ENCODE data around the gene AKT2. TPM values are rescaled to one million over a fixed set of nuclear protein-coding genes. Genes with fewer than 3 reads are reported as not detected.

The AKT2 gene
- polyA plus RNA-seq, 2 donors: 51.9 to 56.0 TPM

DNA sequence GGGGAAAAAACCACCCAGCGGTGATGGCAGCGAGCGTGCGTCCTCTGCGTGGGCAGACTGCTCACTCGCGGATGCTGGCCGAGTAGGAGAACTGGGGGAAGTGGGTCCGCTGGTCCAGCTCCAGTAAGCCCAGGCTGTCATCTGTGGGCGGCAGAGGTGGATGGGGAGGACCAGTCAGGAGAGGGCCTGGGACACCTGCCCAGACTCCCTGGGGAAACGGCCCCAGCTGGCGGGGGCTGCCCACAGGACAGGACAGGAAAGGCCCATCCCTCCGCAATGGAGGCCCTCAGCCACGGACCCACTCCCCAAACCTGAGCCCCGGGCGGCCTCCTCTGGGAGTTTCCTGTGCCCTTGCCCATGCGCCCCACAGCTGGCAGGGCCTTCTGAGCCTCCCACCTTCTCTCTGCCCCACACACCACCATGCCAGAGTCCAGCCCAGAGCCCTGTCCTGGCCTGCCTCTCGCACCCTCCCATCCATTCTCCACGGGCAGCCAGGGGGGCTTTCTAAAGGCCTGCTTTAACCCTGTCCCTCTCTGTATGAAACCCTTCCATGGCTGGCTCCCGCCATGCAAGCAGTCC, 51.2 kb downstream of the AKT2 start:
- peaks cover 9 to 51% of the 10 kb centered on the region in 2 donors for H3K36me3 ChIP-seq (ENCODE audit: control insufficient read depth in 2 of 2, insufficient read depth in 2 of 2, low read length in 1 of 2)
- no peaks in the 10 kb centered on the region for H3K9me3 ChIP-seq (ENCODE audit: control insufficient read depth in 2 of 2, insufficient read depth in 1 of 2, low read depth in 1 of 2, low read length in 1 of 2)
- H3K4me1 ChIP-seq (ENCODE audit: control insufficient read depth in 2 of 2, insufficient read depth in 2 of 2, low read length in 1 of 2): no peaks in the 10 kb centered on the region
- 92 to 93% methylated on average over 19 to 20 of the region's 20 CpGs for WGBS, 2 donors
- no peak overlapping the region for H3K27ac ChIP-seq (ENCODE audit: low read depth in 2 of 2, low read length in 1 of 2)
- no peak overlapping the region for H3K4me3 ChIP-seq (ENCODE audit: low read depth in 1 of 2, low read length in 2 of 2)
- H3K27me3 ChIP-seq (ENCODE audit: control insufficient read depth in 1 of 2, insufficient read depth in 2 of 2, low read length in 2 of 2): no peaks in the 10 kb centered on the region

DNA sequence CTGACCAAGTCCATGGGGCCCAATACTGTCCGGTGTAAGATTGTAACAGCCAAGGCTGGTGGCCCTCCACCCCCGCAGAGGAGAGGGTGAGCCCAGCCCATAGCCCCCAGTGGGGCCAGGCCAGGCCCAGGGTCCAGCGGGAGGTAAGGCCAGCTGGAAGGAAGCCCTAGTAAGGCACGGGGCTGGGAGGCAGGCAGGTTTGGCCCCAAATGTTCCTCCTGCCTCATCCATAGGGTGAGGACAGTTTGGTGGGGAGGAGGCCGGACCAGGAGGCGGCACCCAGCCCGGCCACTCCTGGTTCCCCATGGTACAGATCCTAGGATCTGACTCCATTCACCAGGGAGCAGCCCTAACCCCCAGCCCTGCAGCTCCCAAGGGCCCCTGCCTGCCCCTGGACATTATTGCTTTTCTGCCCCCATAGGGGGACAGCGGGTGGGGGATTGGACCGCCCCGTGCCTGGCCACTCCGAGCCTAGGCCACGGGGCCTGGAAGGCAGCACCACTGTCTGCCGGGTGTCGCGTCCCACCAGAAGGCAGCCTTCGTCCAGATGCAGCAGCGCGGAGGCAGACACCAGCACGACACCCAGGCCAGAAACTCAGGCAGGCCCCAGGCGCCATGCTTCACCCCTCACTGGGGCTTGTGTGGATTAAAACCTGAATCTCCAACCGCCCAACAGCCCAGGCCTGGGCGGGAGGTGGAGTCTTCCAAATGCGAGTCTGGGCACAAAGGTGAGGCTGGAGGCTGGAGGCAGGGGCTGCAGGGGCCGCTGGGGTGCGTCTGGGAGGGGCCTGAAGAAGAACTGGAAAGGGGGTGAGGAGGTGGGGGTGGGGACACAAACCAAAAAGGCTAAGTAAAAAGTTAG, 52.0 kb downstream of the AKT2 start:
- Histone ChIP-seq H3K4me1 (ENCODE audit: control insufficient read depth in 2 of 2, insufficient read depth in 2 of 2, low read length in 1 of 2) (no peaks in the 10 kb centered on the region), H3K27ac (ENCODE audit: low read depth in 2 of 2, low read length in 1 of 2) (no peak overlapping the region), H3K27me3 (ENCODE audit: control insufficient read depth in 1 of 2, insufficient read depth in 2 of 2, low read length in 2 of 2) (no peaks in the 10 kb centered on the region), H3K9me3 (ENCODE audit: control insufficient read depth in 2 of 2, insufficient read depth in 1 of 2, low read depth in 1 of 2, low read length in 1 of 2) (no peaks in the 10 kb centered on the region), H3K36me3 (ENCODE audit: control insufficient read depth in 2 of 2, insufficient read depth in 2 of 2, low read length in 1 of 2) (peaks cover 9 to 44% of the 10 kb centered on the region in 2 donors), H3K4me3 (ENCODE audit: low read depth in 1 of 2, low read length in 2 of 2) (no peak overlapping the region)
- 91 to 92% methylated on average over 24 to 25 of the region's 25 CpGs for WGBS, 2 donors

DNA sequence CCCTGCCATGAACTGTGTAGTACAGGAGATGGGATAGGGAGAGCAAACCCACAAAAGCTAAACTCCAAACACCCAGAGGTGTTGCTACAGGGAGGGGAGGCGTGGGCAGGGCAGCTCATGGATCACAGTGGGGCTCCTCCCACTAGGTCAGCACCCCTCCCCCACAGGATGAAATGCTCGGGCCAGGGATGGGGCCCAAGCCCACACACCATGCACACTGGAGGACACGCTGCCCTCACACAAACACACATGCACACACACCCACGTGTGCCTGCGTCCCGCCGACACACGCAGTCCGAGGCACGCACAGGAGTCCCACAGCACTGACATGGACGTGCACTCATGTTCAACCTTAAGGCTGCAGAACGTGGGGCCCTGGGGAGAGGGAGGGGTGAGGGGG, 52.7 kb downstream of the AKT2 start:
- no peak overlapping the region for H3K27ac ChIP-seq (ENCODE audit: low read depth in 2 of 2, low read length in 1 of 2)
- no peaks in the 10 kb centered on the region for H3K9me3 ChIP-seq (ENCODE audit: control insufficient read depth in 2 of 2, insufficient read depth in 1 of 2, low read depth in 1 of 2, low read length in 1 of 2)
- peaks cover 2 to 38% of the 10 kb centered on the region in 2 donors for H3K36me3 ChIP-seq (ENCODE audit: control insufficient read depth in 2 of 2, insufficient read depth in 2 of 2, low read length in 1 of 2)
- WGBS, 2 donors: 78 to 79% methylated on average over 12 of the region's 12 CpGs
- H3K4me3 ChIP-seq (ENCODE audit: low read depth in 1 of 2, low read length in 2 of 2): no peak overlapping the region
- H3K4me1 ChIP-seq (ENCODE audit: control insufficient read depth in 2 of 2, insufficient read depth in 2 of 2, low read length in 1 of 2): no peaks in the 10 kb centered on the region
- H3K27me3 ChIP-seq (ENCODE audit: control insufficient read depth in 1 of 2, insufficient read depth in 2 of 2, low read length in 2 of 2): no peaks in the 10 kb centered on the region

DNA sequence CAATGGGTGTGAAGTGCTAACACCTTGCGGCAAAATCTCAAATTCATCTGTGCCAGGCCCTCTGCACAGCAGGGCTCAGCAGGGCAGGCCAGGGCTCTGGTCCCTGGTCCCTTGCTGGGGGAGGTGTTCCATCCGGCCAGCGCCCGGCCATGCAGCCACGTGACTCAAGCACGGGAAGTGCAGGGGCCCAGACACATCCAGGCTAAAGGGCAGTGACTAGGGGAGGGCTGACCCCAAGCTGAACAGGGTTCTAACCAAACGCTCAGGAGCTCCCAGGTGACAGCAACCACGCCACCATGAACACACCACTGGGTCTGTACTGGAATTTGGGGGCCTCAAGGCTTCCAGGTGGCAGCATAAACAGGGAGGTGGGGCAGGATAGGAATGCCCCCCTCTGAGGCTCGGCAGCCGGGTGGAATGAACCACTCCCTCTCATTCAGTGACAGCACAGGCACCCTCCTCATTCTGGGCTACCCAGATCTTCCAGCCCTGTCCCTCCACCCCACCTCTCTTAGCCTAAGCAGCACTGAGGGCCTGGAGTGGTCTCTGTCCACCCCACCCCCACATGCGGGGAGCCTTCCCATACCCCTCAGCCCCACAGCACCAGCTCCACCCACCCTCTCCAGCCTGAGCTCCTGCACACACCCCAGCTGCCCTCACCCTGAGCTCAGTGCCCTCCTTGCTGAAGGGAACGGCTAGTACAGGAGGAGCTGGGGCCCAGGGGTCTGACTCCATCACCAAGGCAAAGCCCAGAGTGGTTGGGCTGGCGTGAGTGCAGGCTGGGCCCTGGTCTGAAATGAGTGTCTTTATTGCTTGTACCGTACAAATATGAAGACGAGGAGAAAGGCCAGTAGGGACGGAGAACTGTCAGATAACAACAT, 53.4 kb downstream of the AKT2 start:
- Histone ChIP-seq H3K4me3 (ENCODE audit: low read depth in 1 of 2, low read length in 2 of 2) (no peak overlapping the region), H3K27ac (ENCODE audit: low read depth in 2 of 2, low read length in 1 of 2) (no peak overlapping the region), H3K27me3 (ENCODE audit: control insufficient read depth in 1 of 2, insufficient read depth in 2 of 2, low read length in 2 of 2) (peaks cover 0 to 3% of the 10 kb centered on the region in 2 donors), H3K4me1 (ENCODE audit: control insufficient read depth in 2 of 2, insufficient read depth in 2 of 2, low read length in 1 of 2) (no peaks in the 10 kb centered on the region), H3K36me3 (ENCODE audit: control insufficient read depth in 2 of 2, insufficient read depth in 2 of 2, low read length in 1 of 2) (peaks cover 0 to 34% of the 10 kb centered on the region in 2 donors), H3K9me3 (ENCODE audit: control insufficient read depth in 2 of 2, insufficient read depth in 1 of 2, low read depth in 1 of 2, low read length in 1 of 2) (no peaks in the 10 kb centered on the region)
- WGBS, 2 donors: 65 to 66% methylated on average over 15 to 16 of the region's 16 CpGs

DNA sequence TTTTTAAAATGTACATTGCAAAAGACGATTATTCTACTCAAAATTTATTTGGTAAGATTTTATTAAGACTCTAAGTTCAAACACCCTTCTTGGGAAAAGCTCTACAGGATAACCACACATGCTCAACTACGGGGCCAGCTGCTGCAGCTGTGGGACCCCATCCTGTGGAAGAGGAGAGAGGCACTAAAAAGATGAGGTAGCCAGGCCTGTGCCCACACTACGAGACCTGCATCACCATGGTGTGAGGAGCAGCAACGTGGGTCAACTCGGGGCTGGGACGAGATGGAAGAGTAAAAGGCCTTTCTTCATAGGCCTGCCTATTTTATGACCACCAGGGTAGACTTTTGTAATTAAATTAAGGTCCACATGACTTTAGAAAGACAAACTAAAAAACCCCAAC, 54.1 kb downstream of the AKT2 start:
- Histone ChIP-seq H3K4me3 (ENCODE audit: low read depth in 1 of 2, low read length in 2 of 2) (no peak overlapping the region), H3K27ac (ENCODE audit: low read depth in 2 of 2, low read length in 1 of 2) (no peak overlapping the region), H3K4me1 (ENCODE audit: control insufficient read depth in 2 of 2, insufficient read depth in 2 of 2, low read length in 1 of 2) (peaks cover 4 to 7% of the 10 kb centered on the region in 2 donors), H3K27me3 (ENCODE audit: control insufficient read depth in 1 of 2, insufficient read depth in 2 of 2, low read length in 2 of 2) (peaks cover 0 to 3% of the 10 kb centered on the region in 2 donors), H3K9me3 (ENCODE audit: control insufficient read depth in 2 of 2, insufficient read depth in 1 of 2, low read depth in 1 of 2, low read length in 1 of 2) (no peaks in the 10 kb centered on the region), H3K36me3 (ENCODE audit: control insufficient read depth in 2 of 2, insufficient read depth in 2 of 2, low read length in 1 of 2) (peaks cover 0 to 30% of the 10 kb centered on the region in 2 donors)
- WGBS, 2 donors: 81 to 87% methylated on average over 6 of the region's 6 CpGs

DNA sequence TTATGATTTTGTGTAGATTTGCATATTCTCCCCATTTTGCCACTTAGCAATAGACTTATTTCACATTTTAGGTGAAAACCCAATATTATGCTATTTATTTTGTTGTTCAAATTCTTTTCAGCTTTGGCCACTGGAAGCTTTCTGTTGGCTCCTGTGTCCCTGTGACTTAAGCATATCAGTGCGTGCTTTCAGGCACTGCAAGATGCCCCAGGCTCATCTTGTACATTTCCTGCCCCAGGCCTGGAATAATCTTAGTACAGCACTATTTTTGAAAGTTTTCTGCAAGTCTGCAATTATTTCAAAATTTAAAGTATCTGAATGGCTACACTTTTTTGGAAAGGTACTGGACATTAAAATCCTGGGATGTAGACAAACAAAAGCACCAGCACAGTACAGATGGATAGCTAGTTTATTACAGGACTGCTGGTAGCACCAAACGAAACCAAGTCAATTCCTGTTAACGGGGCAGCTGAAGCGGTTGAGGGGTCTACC, 55.2 kb downstream of the AKT2 start:
- Histone ChIP-seq H3K9me3 (ENCODE audit: control insufficient read depth in 2 of 2, insufficient read depth in 1 of 2, low read depth in 1 of 2, low read length in 1 of 2) (no peaks in the 10 kb centered on the region), H3K36me3 (ENCODE audit: control insufficient read depth in 2 of 2, insufficient read depth in 2 of 2, low read length in 1 of 2) (peaks cover 0 to 19% of the 10 kb centered on the region in 2 donors), H3K27ac (ENCODE audit: low read depth in 2 of 2, low read length in 1 of 2) (no peak overlapping the region), H3K27me3 (ENCODE audit: control insufficient read depth in 1 of 2, insufficient read depth in 2 of 2, low read length in 2 of 2) (peaks cover 0 to 5% of the 10 kb centered on the region in 2 donors), H3K4me1 (ENCODE audit: control insufficient read depth in 2 of 2, insufficient read depth in 2 of 2, low read length in 1 of 2) (peaks cover 4 to 7% of the 10 kb centered on the region in 2 donors), H3K4me3 (ENCODE audit: low read depth in 1 of 2, low read length in 2 of 2) (no peak overlapping the region)
- WGBS, 2 donors: 66 to 70% methylated on average over 4 of the region's 4 CpGs

DNA sequence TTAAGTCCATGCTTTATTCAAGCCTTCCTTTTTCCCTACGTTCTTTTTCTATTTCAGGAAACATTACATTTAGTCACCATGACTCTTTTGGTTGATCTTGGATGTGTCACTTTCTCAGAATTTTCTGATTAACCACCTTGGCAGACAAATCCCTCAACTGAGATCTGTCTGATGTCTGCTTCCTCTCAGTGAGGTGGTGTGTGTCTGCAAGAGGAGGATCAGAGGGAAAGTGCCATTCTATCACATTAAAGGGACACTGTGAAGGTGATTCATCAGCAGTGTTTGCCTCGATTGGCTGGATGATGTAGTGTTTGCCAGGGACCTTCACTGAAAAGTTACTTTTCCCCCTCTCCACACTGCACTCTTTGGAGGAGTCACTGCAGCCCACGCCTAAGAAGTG, 55.7 kb downstream of the AKT2 start:
- H3K27ac ChIP-seq (ENCODE audit: low read depth in 2 of 2, low read length in 1 of 2): no peak overlapping the region
- H3K27me3 ChIP-seq (ENCODE audit: control insufficient read depth in 1 of 2, insufficient read depth in 2 of 2, low read length in 2 of 2): peaks cover 0 to 5% of the 10 kb centered on the region in 2 donors
- 31 to 33% methylated on average over 3 of the region's 3 CpGs for WGBS, 2 donors
- peaks cover 4 to 10% of the 10 kb centered on the region in 2 donors for H3K4me1 ChIP-seq (ENCODE audit: control insufficient read depth in 2 of 2, insufficient read depth in 2 of 2, low read length in 1 of 2)
- H3K9me3 ChIP-seq (ENCODE audit: control insufficient read depth in 2 of 2, insufficient read depth in 1 of 2, low read depth in 1 of 2, low read length in 1 of 2): no peaks in the 10 kb centered on the region
- peaks cover 0 to 14% of the 10 kb centered on the region in 2 donors for H3K36me3 ChIP-seq (ENCODE audit: control insufficient read depth in 2 of 2, insufficient read depth in 2 of 2, low read length in 1 of 2)
- no peak overlapping the region for H3K4me3 ChIP-seq (ENCODE audit: low read depth in 1 of 2, low read length in 2 of 2)

DNA sequence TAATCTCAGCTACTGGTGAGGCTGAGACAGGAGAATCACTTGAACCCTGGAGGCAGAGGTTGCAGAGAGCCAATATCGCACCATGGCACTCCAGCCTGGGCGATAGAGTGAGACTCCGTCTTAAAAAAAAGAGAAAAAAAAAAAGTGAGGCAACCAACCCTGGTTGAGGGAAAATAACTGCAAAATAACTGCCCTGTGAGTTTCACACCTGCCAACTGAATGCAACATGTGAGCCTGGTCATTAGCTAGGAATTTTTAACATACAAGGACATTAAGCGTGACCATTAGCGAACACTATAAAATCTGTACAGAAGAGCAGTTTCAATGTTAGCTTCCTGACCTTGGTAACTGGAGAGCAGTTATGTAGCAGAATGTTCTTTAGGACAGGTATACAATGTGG, 56.3 kb downstream of the AKT2 start:
- H3K9me3 ChIP-seq (ENCODE audit: control insufficient read depth in 2 of 2, insufficient read depth in 1 of 2, low read depth in 1 of 2, low read length in 1 of 2): no peaks in the 10 kb centered on the region
- no peak overlapping the region for H3K4me3 ChIP-seq (ENCODE audit: low read depth in 1 of 2, low read length in 2 of 2)
- 83 to 87% methylated on average over 5 of the region's 5 CpGs for WGBS, 2 donors
- H3K36me3 ChIP-seq (ENCODE audit: control insufficient read depth in 2 of 2, insufficient read depth in 2 of 2, low read length in 1 of 2): peaks cover 0 to 11% of the 10 kb centered on the region in 2 donors
- H3K27ac ChIP-seq (ENCODE audit: low read depth in 2 of 2, low read length in 1 of 2): no peak overlapping the region
- peaks cover 0 to 5% of the 10 kb centered on the region in 2 donors for H3K27me3 ChIP-seq (ENCODE audit: control insufficient read depth in 1 of 2, insufficient read depth in 2 of 2, low read length in 2 of 2)
- H3K4me1 ChIP-seq (ENCODE audit: control insufficient read depth in 2 of 2, insufficient read depth in 2 of 2, low read length in 1 of 2): peaks cover 4 to 10% of the 10 kb centered on the region in 2 donors

DNA sequence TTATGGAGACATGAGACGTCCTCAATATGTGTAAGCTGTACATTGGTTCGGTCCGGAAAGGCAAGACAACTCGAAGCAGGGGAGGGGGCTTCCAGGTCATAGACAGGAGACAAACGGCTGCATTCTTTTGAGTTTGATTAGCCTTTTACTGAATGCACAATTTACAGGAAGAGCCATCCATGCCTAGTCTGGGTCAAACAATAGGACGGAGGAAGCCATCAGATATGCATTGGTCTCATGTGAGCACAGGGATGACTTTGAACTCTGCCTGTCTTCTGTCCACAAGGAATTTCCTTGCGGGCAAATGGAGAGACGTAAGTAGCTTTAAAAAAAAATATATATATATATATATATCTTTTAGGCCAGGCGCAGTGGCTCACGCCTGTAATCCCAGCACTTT, 56.8 kb downstream of the AKT2 start:
- peaks cover 4 to 10% of the 10 kb centered on the region in 2 donors for H3K4me1 ChIP-seq (ENCODE audit: control insufficient read depth in 2 of 2, insufficient read depth in 2 of 2, low read length in 1 of 2)
- H3K27me3 ChIP-seq (ENCODE audit: control insufficient read depth in 1 of 2, insufficient read depth in 2 of 2, low read length in 2 of 2): peaks cover 0 to 5% of the 10 kb centered on the region in 2 donors
- H3K27ac ChIP-seq (ENCODE audit: low read depth in 2 of 2, low read length in 1 of 2): no peak overlapping the region
- WGBS, 2 donors: 54 to 60% methylated on average over 10 of the region's 10 CpGs
- no peak overlapping the region for H3K4me3 ChIP-seq (ENCODE audit: low read depth in 1 of 2, low read length in 2 of 2)
- H3K36me3 ChIP-seq (ENCODE audit: control insufficient read depth in 2 of 2, insufficient read depth in 2 of 2, low read length in 1 of 2): peaks cover 0 to 8% of the 10 kb centered on the region in 2 donors
- no peaks in the 10 kb centered on the region for H3K9me3 ChIP-seq (ENCODE audit: control insufficient read depth in 2 of 2, insufficient read depth in 1 of 2, low read depth in 1 of 2, low read length in 1 of 2)
